ENCODE results near the gene TBC1D14.

TBC1D14 gene

DNA sequence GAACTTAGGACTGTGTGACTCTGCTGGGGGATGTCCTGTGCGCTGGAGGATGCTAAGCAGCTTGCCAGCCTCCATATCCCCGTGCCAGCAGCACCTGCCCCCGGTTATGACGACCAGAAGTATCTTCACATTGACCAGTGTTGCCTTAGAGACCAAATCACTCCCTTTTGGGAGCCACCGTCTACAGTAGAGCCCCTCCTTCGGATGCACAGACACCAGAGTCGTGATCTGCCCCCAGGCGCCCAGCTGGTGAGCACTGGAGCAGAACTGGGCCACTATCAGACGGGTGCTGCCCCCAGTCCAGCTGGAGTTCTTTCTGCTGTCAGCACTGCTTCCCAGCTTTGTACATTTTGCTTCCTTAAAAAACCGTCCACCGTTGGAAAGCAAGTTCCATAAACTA is 103.5 kb downstream of the TBC1D14 start:
- Histone ChIP-seq H3K27me3 (replicated peaks in 2 of 5; ENCODE audit: control insufficient read depth in 4 of 5, insufficient read depth in 5 of 5, low read length in 4 of 5) (no peaks in the 10 kb centered on the region), H3K9me3 (ENCODE audit: control extremely low read depth in 1 of 5, control insufficient read depth in 4 of 5, insufficient read depth in 2 of 5, low read depth in 1 of 5, low read length in 4 of 5) (no peaks in the 10 kb centered on the region), H3K4me3 (ENCODE audit: control insufficient read depth in 1 of 7, extremely low read depth in 1 of 7, insufficient read depth in 4 of 7, low read depth in 2 of 7, low read length in 6 of 7) (no peak overlapping the region), H3K27ac (ENCODE audit: insufficient read depth in 1 of 2, low read depth in 1 of 2, low read length in 2 of 2, poor library complexity in 1 of 2, severe bottlenecking in 2 of 2) (no peak overlapping the region), H3K36me3 (ENCODE audit: control insufficient read depth in 4 of 4, insufficient read depth in 4 of 4, low read length in 3 of 4) (peaks cover 9 to 79% (median 50%) of the 10 kb centered on the region in 4 experiments), H3K4me1 (ENCODE audit: control extremely low read depth in 1 of 4, control insufficient read depth in 4 of 4, insufficient read depth in 4 of 4, low read length in 3 of 4) (no peaks in the 10 kb centered on the region)
- CTCF ChIA-PET: interaction anchor here (1.0 to 1.4 kb wide), 3 partner anchors 9 to 44 kb away, joined by 3 to 5 read pairs (median 3); no protein-coding TSS in a partner anchor
- DNase-seq: no peak
- POLR2A ChIA-PET: no interaction called here
- 98% methylated on average over 11 of the region's 11 CpGs for WGBS (ENCODE audit: insufficient coverage)

DNA sequence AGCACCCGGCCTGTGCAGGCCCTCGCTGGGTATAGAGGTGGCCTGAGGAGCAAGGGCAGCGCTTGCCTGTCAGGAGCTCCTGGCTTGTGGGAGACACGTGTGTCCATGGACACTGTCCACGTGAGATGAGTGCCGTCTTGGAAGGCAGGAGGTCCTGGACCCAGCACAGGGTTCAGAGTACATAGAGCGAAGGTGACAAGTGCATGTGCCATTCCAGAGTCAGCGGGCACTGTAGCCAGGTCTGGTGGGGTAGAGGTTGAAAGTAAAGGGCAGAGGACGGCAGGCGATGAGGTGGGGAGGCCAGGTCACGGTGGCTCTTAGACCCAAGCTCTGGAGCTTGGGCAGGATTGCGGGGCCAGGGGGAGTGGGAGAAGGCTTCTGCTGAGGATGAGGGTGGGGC is 105.2 kb downstream of the TBC1D14 start:
- no peak for DNase-seq
- whole genome bisulfite sequencing (ENCODE audit: insufficient coverage): 97% methylated on average over 10 of the region's 12 CpGs
- no peaks in the 10 kb centered on the region for H3K4me1 ChIP-seq (ENCODE audit: control extremely low read depth in 1 of 4, control insufficient read depth in 4 of 4, insufficient read depth in 4 of 4, low read length in 3 of 4)
- no peak overlapping the region for H3K4me3 ChIP-seq (ENCODE audit: control insufficient read depth in 1 of 7, extremely low read depth in 1 of 7, insufficient read depth in 4 of 7, low read depth in 2 of 7, low read length in 6 of 7)
- no peaks in the 10 kb centered on the region for H3K27me3 ChIP-seq (replicated peaks in 2 of 5; ENCODE audit: control insufficient read depth in 4 of 5, insufficient read depth in 5 of 5, low read length in 4 of 5)
- POLR2A ChIA-PET: no interaction called here
- no peaks in the 10 kb centered on the region for H3K9me3 ChIP-seq (ENCODE audit: control extremely low read depth in 1 of 5, control insufficient read depth in 4 of 5, insufficient read depth in 2 of 5, low read depth in 1 of 5, low read length in 4 of 5)
- H3K27ac ChIP-seq (ENCODE audit: insufficient read depth in 1 of 2, low read depth in 1 of 2, low read length in 2 of 2, poor library complexity in 1 of 2, severe bottlenecking in 2 of 2): no peak overlapping the region
- H3K36me3 ChIP-seq (ENCODE audit: control insufficient read depth in 4 of 4, insufficient read depth in 4 of 4, low read length in 3 of 4): peaks cover 7 to 76% (median 50%) of the 10 kb centered on the region in 4 experiments
- CTCF ChIA-PET: no interaction called here

- Histone ChIP-seq H3K27me3 (replicated peaks in 2 of 5; ENCODE audit: control insufficient read depth in 4 of 5, insufficient read depth in 5 of 5, low read length in 4 of 5) (no peaks in the 10 kb centered on the region), H3K4me3 (ENCODE audit: control insufficient read depth in 1 of 7, extremely low read depth in 1 of 7, insufficient read depth in 4 of 7, low read depth in 2 of 7, low read length in 6 of 7) (no peak overlapping the region), H3K27ac (ENCODE audit: insufficient read depth in 1 of 2, low read depth in 1 of 2, low read length in 2 of 2, poor library complexity in 1 of 2, severe bottlenecking in 2 of 2) (no peak overlapping the region), H3K9me3 (ENCODE audit: control extremely low read depth in 1 of 5, control insufficient read depth in 4 of 5, insufficient read depth in 2 of 5, low read depth in 1 of 5, low read length in 4 of 5) (no peaks in the 10 kb centered on the region), H3K4me1 (ENCODE audit: control extremely low read depth in 1 of 4, control insufficient read depth in 4 of 4, insufficient read depth in 4 of 4, low read length in 3 of 4) (no peaks in the 10 kb centered on the region), H3K36me3 (ENCODE audit: control insufficient read depth in 4 of 4, insufficient read depth in 4 of 4, low read length in 3 of 4) (peaks cover 7 to 72% (median 46%) of the 10 kb centered on the region in 4 experiments)
- DNase-seq: no peak
- CTCF ChIA-PET: interaction anchor here (1.1 to 1.4 kb wide), 2 partner anchors 16 to 28 kb away, joined by 3 to 5 read pairs; partner anchors contain the start of gene TADA2B
- POLR2A ChIA-PET: no interaction called here
- 96% methylated on average over 12 of the region's 12 CpGs for WGBS (ENCODE audit: insufficient coverage)
Observed at GRCh38 chr4:7015383-7016035, 105.9 kb downstream of the TBC1D14 start.

GRCh38 chr4:7016086-7016485 is 106.5 kb downstream of the TBC1D14 start:
- POLR2A ChIA-PET: no interaction called here
- H3K4me3 ChIP-seq (ENCODE audit: control insufficient read depth in 1 of 7, extremely low read depth in 1 of 7, insufficient read depth in 4 of 7, low read depth in 2 of 7, low read length in 6 of 7): no peak overlapping the region
- no peaks in the 10 kb centered on the region for H3K4me1 ChIP-seq (ENCODE audit: control extremely low read depth in 1 of 4, control insufficient read depth in 4 of 4, insufficient read depth in 4 of 4, low read length in 3 of 4)
- CTCF ChIA-PET: interaction anchor here (1.1 to 1.4 kb wide), 2 partner anchors 15 to 27 kb away, joined by 3 to 5 read pairs; partner anchors contain the start of gene TADA2B
- no peaks in the 10 kb centered on the region for H3K9me3 ChIP-seq (ENCODE audit: control extremely low read depth in 1 of 5, control insufficient read depth in 4 of 5, insufficient read depth in 2 of 5, low read depth in 1 of 5, low read length in 4 of 5)
- no peak overlapping the region for H3K27ac ChIP-seq (ENCODE audit: insufficient read depth in 1 of 2, low read depth in 1 of 2, low read length in 2 of 2, poor library complexity in 1 of 2, severe bottlenecking in 2 of 2)
- whole genome bisulfite sequencing (ENCODE audit: insufficient coverage): 90% methylated on average over 10 of the region's 11 CpGs
- H3K27me3 ChIP-seq (replicated peaks in 2 of 5; ENCODE audit: control insufficient read depth in 4 of 5, insufficient read depth in 5 of 5, low read length in 4 of 5): no peaks in the 10 kb centered on the region
- H3K36me3 ChIP-seq (ENCODE audit: control insufficient read depth in 4 of 4, insufficient read depth in 4 of 4, low read length in 3 of 4): peaks cover 7 to 72% (median 44%) of the 10 kb centered on the region in 4 experiments
- no peak for DNase-seq

- ChIA-PET POLR2A (no interaction called here), CTCF (interaction anchor here (1.1 to 1.4 kb wide), 2 partner anchors 15 to 27 kb away, joined by 3 to 5 read pairs; partner anchors contain the start of gene TADA2B)
- peaks cover 6 to 70% (median 44%) of the 10 kb centered on the region in 4 experiments for H3K36me3 ChIP-seq (ENCODE audit: control insufficient read depth in 4 of 4, insufficient read depth in 4 of 4, low read length in 3 of 4)
- no peak for DNase-seq
- H3K27ac ChIP-seq (ENCODE audit: insufficient read depth in 1 of 2, low read depth in 1 of 2, low read length in 2 of 2, poor library complexity in 1 of 2, severe bottlenecking in 2 of 2): no peak overlapping the region
- H3K27me3 ChIP-seq (replicated peaks in 2 of 5; ENCODE audit: control insufficient read depth in 4 of 5, insufficient read depth in 5 of 5, low read length in 4 of 5): no peaks in the 10 kb centered on the region
- 100% methylated on average over 3 of the region's 6 CpGs for WGBS (ENCODE audit: insufficient coverage)
- H3K4me3 ChIP-seq (ENCODE audit: control insufficient read depth in 1 of 7, extremely low read depth in 1 of 7, insufficient read depth in 4 of 7, low read depth in 2 of 7, low read length in 6 of 7): no peak overlapping the region
- no peaks in the 10 kb centered on the region for H3K4me1 ChIP-seq (ENCODE audit: control extremely low read depth in 1 of 4, control insufficient read depth in 4 of 4, insufficient read depth in 4 of 4, low read length in 3 of 4)
- no peaks in the 10 kb centered on the region for H3K9me3 ChIP-seq (ENCODE audit: control extremely low read depth in 1 of 5, control insufficient read depth in 4 of 5, insufficient read depth in 2 of 5, low read depth in 1 of 5, low read length in 4 of 5)
Observed at GRCh38 chr4:7016512-7016911, 106.9 kb downstream of the TBC1D14 start.

GRCh38 chr4:7017446-7018048 is 107.9 kb downstream of the TBC1D14 start:
- H3K9me3 ChIP-seq (ENCODE audit: control extremely low read depth in 1 of 5, control insufficient read depth in 4 of 5, insufficient read depth in 2 of 5, low read depth in 1 of 5, low read length in 4 of 5): no peaks in the 10 kb centered on the region
- DNase-seq: no peak
- ChIA-PET CTCF (interaction anchor here (1.8 kb wide), 1 partner anchor 354 kb away, joined by 4 read pairs; no protein-coding TSS in a partner anchor), POLR2A (interaction anchor here (0.6 kb wide), 1 partner anchor 31 kb away, joined by 3 read pairs; no protein-coding TSS in a partner anchor)
- no peak overlapping the region for H3K4me3 ChIP-seq (ENCODE audit: control insufficient read depth in 1 of 7, extremely low read depth in 1 of 7, insufficient read depth in 4 of 7, low read depth in 2 of 7, low read length in 6 of 7)
- no peak overlapping the region for H3K27ac ChIP-seq (ENCODE audit: insufficient read depth in 1 of 2, low read depth in 1 of 2, low read length in 2 of 2, poor library complexity in 1 of 2, severe bottlenecking in 2 of 2)
- H3K27me3 ChIP-seq (replicated peaks in 2 of 5; ENCODE audit: control insufficient read depth in 4 of 5, insufficient read depth in 5 of 5, low read length in 4 of 5): no peaks in the 10 kb centered on the region
- WGBS (ENCODE audit: insufficient coverage): 96% methylated on average over 4 of the region's 6 CpGs
- peaks cover 6 to 80% (median 48%) of the 10 kb centered on the region in 4 experiments for H3K36me3 ChIP-seq (ENCODE audit: control insufficient read depth in 4 of 4, insufficient read depth in 4 of 4, low read length in 3 of 4)
- no peaks in the 10 kb centered on the region for H3K4me1 ChIP-seq (ENCODE audit: control extremely low read depth in 1 of 4, control insufficient read depth in 4 of 4, insufficient read depth in 4 of 4, low read length in 3 of 4)

DNA sequence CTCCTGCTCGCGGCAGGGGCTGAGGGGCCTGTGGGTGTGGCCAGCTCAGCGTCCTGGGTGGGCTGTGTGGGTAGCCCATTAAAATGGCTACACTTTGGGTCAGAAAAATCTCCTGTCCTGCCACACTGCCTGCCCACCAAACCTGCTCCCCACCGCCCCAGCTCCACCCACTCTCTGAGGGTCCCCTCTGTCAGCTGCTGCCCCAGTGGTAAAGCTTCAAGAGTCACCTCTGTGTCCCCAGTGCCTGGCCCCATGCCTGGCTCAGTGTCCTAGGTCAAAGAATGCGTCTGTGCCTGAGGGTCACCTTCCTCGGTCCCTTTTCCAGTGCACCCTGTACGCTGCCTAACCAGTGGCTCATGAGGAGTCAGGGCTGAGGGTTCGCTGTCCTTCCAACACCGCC is 108.7 kb downstream of the TBC1D14 start:
- 97% methylated on average over 8 of the region's 9 CpGs for WGBS (ENCODE audit: insufficient coverage)
- Histone ChIP-seq H3K9me3 (ENCODE audit: control extremely low read depth in 1 of 5, control insufficient read depth in 4 of 5, insufficient read depth in 2 of 5, low read depth in 1 of 5, low read length in 4 of 5) (no peaks in the 10 kb centered on the region), H3K36me3 (ENCODE audit: control insufficient read depth in 4 of 4, insufficient read depth in 4 of 4, low read length in 3 of 4) (peaks cover 6 to 79% (median 47%) of the 10 kb centered on the region in 4 experiments), H3K4me1 (ENCODE audit: control extremely low read depth in 1 of 4, control insufficient read depth in 4 of 4, insufficient read depth in 4 of 4, low read length in 3 of 4) (no peaks in the 10 kb centered on the region), H3K27ac (ENCODE audit: insufficient read depth in 1 of 2, low read depth in 1 of 2, low read length in 2 of 2, poor library complexity in 1 of 2, severe bottlenecking in 2 of 2) (no peak overlapping the region), H3K4me3 (ENCODE audit: control insufficient read depth in 1 of 7, extremely low read depth in 1 of 7, insufficient read depth in 4 of 7, low read depth in 2 of 7, low read length in 6 of 7) (no peak overlapping the region), H3K27me3 (replicated peaks in 2 of 5; ENCODE audit: control insufficient read depth in 4 of 5, insufficient read depth in 5 of 5, low read length in 4 of 5) (no peaks in the 10 kb centered on the region)
- no peak for DNase-seq
- CTCF ChIA-PET: interaction anchor here (1.8 kb wide), 1 partner anchor 354 kb away, joined by 4 read pairs; no protein-coding TSS in a partner anchor
- POLR2A ChIA-PET: no interaction called here

All from common myeloid progenitor, CD34-positive (primary cell).